ENCODE results near the gene KRTAP2-3.

DNA sequence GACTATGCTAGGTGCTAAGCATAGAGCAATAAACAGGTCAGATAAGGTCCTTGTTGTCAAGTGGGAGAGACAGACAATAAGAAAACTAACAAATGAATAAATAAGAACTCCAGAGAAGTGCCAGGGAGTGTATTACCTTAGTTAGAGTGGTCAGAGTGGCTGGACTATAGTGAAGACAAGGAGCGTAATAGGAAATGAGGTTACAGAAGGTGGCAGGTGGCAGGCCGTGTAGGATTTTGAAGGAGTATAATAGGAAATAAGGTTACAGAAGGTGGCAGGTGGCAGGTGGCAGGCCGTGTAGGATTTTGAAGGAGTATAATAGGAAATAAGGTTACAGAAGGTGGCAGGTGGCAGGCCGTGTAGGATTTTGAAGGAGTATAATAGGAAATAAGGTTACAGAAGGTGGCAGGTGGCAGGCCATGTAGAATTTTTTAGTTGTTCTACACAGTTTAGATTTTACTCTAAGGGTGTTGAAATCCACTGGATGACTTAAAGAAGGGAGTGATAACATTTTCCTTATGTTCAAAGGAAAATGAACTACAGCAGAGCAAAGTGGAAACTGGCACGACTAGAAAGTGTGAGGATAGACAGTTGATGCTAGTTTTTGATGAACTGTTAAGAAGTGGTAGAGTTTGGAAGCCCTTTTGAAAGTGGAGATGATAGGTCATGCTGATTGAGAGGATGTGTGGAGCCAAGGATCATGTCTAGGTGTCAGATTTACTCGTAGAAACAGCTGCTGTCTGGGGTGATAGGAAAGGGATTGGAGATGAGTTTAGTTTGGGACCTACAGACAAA lies 47.4 kb downstream of the KRTAP2-3 start:
- no peak for TF ChIP-seq POLR2A (IDR thresholded peaks at IDR 0.05; ENCODE audit: low read depth, low read length)
- no peak for TF ChIP-seq RAD21 (IDR thresholded peaks at IDR 0.05; ENCODE audit: low read length)
- TF ChIP-seq, protein P1, sequence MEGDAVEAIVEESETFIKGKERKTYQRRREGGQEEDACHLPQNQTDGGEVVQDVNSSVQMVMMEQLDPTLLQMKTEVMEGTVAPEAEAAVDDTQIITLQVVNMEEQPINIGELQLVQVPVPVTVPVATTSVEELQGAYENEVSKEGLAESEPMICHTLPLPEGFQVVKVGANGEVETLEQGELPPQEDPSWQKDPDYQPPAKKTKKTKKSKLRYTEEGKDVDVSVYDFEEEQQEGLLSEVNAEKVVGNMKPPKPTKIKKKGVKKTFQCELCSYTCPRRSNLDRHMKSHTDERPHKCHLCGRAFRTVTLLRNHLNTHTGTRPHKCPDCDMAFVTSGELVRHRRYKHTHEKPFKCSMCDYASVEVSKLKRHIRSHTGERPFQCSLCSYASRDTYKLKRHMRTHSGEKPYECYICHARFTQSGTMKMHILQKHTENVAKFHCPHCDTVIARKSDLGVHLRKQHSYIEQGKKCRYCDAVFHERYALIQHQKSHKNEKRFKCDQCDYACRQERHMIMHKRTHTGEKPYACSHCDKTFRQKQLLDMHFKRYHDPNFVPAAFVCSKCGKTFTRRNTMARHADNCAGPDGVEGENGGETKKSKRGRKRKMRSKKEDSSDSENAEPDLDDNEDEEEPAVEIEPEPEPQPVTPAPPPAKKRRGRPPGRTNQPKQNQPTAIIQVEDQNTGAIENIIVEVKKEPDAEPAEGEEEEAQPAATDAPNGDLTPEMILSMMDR (conservative IDR thresholded peaks at IDR 0.05; ENCODE audit: low read depth, low read length): no peak
- TF ChIP-seq, protein P2, sequence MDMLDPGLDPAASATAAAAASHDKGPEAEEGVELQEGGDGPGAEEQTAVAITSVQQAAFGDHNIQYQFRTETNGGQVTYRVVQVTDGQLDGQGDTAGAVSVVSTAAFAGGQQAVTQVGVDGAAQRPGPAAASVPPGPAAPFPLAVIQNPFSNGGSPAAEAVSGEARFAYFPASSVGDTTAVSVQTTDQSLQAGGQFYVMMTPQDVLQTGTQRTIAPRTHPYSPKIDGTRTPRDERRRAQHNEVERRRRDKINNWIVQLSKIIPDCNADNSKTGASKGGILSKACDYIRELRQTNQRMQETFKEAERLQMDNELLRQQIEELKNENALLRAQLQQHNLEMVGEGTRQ (IDR thresholded peaks at IDR 0.05; ENCODE audit: low read depth, low read length): no peak
- no peak for TF ChIP-seq MXI1 (IDR thresholded peaks at IDR 0.05; ENCODE audit: borderline replicate concordance, low read depth, low read length)
- TF ChIP-seq CEBPB (IDR thresholded peaks at IDR 0.05; ENCODE audit: low read depth, low read length): no peak
- no peak for TF ChIP-seq MAZ (IDR thresholded peaks at IDR 0.05; ENCODE audit: borderline replicate concordance, low read depth, low read length)
